ENCODE results near the gene TMEM132D. TPM values are rescaled to one million over a fixed set of nuclear protein-coding genes. Genes with fewer than 3 reads are reported as not detected.

TMEM132D gene
- total RNA-seq, 2 experiments from 2014 or later = not detected

DNA sequence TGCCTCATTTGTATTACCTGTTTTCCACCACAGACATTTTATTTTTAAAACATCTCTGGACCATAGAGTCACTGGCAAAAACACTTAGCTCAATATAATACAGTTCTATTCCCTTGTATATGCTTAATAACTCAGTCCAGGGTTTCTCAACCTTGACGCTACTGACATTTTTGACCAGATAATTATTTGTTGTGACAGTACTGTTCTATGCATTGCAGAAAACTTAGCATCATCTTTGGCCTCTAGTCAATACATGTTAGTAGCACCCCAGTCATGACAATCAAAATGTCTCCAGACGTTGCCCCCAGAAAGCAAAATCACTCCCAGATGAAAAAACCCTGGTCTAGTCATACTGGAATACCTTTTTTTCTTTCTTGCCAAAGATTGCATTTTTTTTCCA is 174.7 kb downstream of the TMEM132D start:
- no peaks in the 10 kb centered on the region for H3K27me3 Mint-ChIP-seq
- POLR2A ChIA-PET = no interaction called here
- no peaks in the 10 kb centered on the region for H3K4me1 Mint-ChIP-seq (ENCODE audit: low read depth)
- H3K9me3 Mint-ChIP-seq = peaks cover 17% of the 10 kb centered on the region
- no peak overlapping the region for H3K4me3 Mint-ChIP-seq
- DNase-seq = no peak
- CTCF ChIA-PET = no interaction called here
- H3K36me3 Mint-ChIP-seq = no peaks in the 10 kb centered on the region
- intact Hi-C loops (cut with micrococcal nuclease) = no loop called here
- H3K27ac Mint-ChIP-seq = no peak overlapping the region

DNA sequence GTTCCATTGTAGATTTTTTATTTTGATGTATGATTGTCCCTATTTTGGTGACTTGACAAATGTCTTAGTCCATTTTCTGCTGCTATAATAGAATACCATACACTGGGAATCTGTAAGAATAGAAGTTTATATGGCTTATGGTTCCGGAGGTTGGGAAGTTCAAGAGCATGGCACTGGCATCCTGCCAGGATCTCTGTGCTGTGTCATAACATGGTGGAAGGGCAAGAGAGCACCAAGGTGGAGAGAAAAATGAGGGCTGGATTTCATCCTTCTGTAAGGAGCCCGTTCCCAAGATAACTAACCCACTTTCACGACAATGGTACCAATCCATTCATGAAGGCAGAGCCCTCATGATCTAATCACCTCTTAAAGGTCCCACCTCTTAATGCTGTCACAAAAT is 176.7 kb downstream of the TMEM132D start:
- POLR2A ChIA-PET = no interaction called here
- CTCF ChIA-PET = no interaction called here
- Mint-ChIP-seq H3K36me3 (no peaks in the 10 kb centered on the region), H3K27ac (no peak overlapping the region), H3K4me1 (ENCODE audit: low read depth) (no peaks in the 10 kb centered on the region), H3K9me3 (peaks cover 26% of the 10 kb centered on the region), H3K4me3 (no peak overlapping the region), H3K27me3 (no peaks in the 10 kb centered on the region)
- intact Hi-C loops (cut with micrococcal nuclease) = no loop called here
- no peak for DNase-seq

DNA sequence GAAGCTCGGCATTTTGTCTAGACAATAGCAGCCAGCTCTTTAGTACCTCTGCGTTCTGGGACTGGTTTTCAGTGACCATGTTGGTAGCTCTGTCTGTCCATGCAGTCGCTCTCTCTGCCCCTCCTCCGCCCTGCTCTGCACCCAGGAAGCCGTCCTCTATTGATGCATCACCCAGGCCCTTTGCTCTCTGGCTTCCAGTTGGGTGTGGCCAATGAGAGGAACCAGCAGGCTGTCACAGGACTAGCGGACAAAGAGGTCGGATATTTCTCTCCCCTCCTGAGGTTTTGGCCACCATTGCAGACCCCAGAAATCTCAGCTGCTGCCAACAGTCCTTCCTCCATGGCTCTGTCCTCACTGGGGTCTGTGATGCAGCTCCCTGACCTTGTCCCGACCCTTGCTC is 180.6 kb downstream of the TMEM132D start:
- CTCF ChIA-PET = no interaction called here
- H3K27ac Mint-ChIP-seq = no peak overlapping the region
- H3K36me3 Mint-ChIP-seq = no peaks in the 10 kb centered on the region
- POLR2A ChIA-PET = no interaction called here
- no peaks in the 10 kb centered on the region for H3K4me1 Mint-ChIP-seq (ENCODE audit: low read depth)
- H3K9me3 Mint-ChIP-seq = peaks cover 17% of the 10 kb centered on the region
- H3K27me3 Mint-ChIP-seq = no peaks in the 10 kb centered on the region
- no peak for DNase-seq
- intact Hi-C loops (cut with micrococcal nuclease) = no loop called here
- H3K4me3 Mint-ChIP-seq = no peak overlapping the region

- intact Hi-C loops (cut with micrococcal nuclease) = no loop called here
- Mint-ChIP-seq H3K36me3 (no peaks in the 10 kb centered on the region), H3K4me1 (ENCODE audit: low read depth) (no peaks in the 10 kb centered on the region), H3K4me3 (no peak overlapping the region), H3K27me3 (no peaks in the 10 kb centered on the region), H3K27ac (no peak overlapping the region), H3K9me3 (peaks cover 19% of the 10 kb centered on the region)
- no peak for DNase-seq
- ChIA-PET POLR2A (no interaction called here), CTCF (no interaction called here)
Observed at GRCh38 chr12:129720618-129721017, 183.2 kb downstream of the TMEM132D start.

GRCh38 chr12:129719416-129719815 is 184.4 kb downstream of the TMEM132D start:
- CTCF ChIA-PET = no interaction called here

GRCh38 chr12:129717438-129717837 is 186.4 kb downstream of the TMEM132D start:
- no peak for DNase-seq
- ChIA-PET POLR2A (no interaction called here), CTCF (no interaction called here)
- intact Hi-C loops (cut with micrococcal nuclease) = no loop called here
- Mint-ChIP-seq H3K4me1 (ENCODE audit: low read depth) (no peaks in the 10 kb centered on the region), H3K4me3 (no peak overlapping the region), H3K36me3 (no peaks in the 10 kb centered on the region), H3K9me3 (peaks cover 17% of the 10 kb centered on the region), H3K27me3 (no peaks in the 10 kb centered on the region), H3K27ac (no peak overlapping the region)

More at GRCh38 chr12:129719416-129719815, 184.4 kb downstream of the TMEM132D start:
- H3K4me3 Mint-ChIP-seq = no peak overlapping the region
- no peaks in the 10 kb centered on the region for H3K4me1 Mint-ChIP-seq (ENCODE audit: low read depth)
- H3K27ac Mint-ChIP-seq = no peak overlapping the region
- POLR2A ChIA-PET = no interaction called here
- intact Hi-C loops (cut with micrococcal nuclease) = no loop called here
- H3K9me3 Mint-ChIP-seq = peaks cover 21% of the 10 kb centered on the region
- H3K36me3 Mint-ChIP-seq = no peaks in the 10 kb centered on the region
- DNase-seq = no peak
- H3K27me3 Mint-ChIP-seq = no peaks in the 10 kb centered on the region

DNA sequence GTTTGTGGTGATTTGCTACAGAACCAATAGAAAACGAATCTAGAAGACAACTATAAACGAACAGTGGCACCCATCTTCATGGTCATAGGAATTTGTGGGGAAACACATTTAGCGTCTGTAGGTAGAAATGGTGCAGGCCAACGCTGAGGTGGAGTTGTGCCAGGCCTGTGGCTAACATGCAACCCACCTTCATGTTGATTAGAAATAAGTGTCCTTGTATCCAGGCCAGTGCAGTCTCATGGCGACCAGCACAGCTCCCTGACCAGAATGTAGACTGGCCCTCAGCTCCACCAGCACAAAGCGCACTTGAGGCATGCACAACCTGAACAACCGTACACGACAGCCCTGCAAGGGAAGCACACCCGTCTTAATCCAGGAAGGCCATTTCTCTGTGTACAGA is 187.0 kb downstream of the TMEM132D start:
- POLR2A ChIA-PET = no interaction called here
- no peaks in the 10 kb centered on the region for H3K27me3 Mint-ChIP-seq
- H3K27ac Mint-ChIP-seq = no peak overlapping the region
- peaks cover 13% of the 10 kb centered on the region for H3K9me3 Mint-ChIP-seq
- no peak overlapping the region for H3K4me3 Mint-ChIP-seq
- CTCF ChIA-PET = no interaction called here
- H3K4me1 Mint-ChIP-seq (ENCODE audit: low read depth) = no peaks in the 10 kb centered on the region
- intact Hi-C loops (cut with micrococcal nuclease) = no loop called here
- H3K36me3 Mint-ChIP-seq = no peaks in the 10 kb centered on the region
- DNase-seq = no peak

- Mint-ChIP-seq H3K36me3 (no peaks in the 10 kb centered on the region), H3K9me3 (peaks cover 39% of the 10 kb centered on the region), H3K27ac (no peak overlapping the region), H3K4me3 (no peak overlapping the region), H3K27me3 (no peaks in the 10 kb centered on the region), H3K4me1 (ENCODE audit: low read depth) (no peaks in the 10 kb centered on the region)
- no peak for DNase-seq
- ChIA-PET POLR2A (no interaction called here), CTCF (no interaction called here)
- intact Hi-C loops (cut with micrococcal nuclease) = no loop called here
Observed at GRCh38 chr12:129706716-129707115, 197.1 kb downstream of the TMEM132D start.

DNA sequence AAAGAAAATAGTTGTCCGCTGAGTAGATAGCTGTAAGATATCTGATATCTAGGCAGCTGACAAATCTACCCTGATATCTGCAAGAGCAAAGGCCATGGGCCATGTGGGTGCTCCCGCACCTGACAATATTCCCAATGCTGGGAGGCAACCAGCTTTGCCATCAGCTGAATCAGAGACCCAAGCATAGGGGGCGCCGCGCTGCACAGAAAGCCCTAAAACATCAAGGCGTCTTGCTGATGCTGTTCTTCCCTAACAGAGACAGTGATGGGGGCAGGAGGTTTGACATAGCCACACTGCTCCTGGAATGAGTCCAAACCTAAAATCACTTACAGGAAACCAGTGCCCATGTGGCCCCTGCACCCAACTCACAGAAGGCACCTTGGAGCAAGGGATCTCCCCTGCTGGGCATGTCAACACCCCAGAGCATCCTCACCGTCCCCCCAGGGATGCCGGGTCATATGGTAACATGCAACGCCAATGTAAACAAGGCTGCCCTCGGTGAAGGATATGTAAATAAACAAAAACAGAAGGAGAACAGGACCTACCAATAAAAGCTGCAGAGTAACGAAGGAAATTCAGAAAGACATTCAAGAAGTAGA is 199.5 kb downstream of the TMEM132D start:
- no peak for DNase-seq
- no peaks in the 10 kb centered on the region for H3K4me1 Mint-ChIP-seq (ENCODE audit: low read depth)
- no peak overlapping the region for H3K4me3 Mint-ChIP-seq
- H3K36me3 Mint-ChIP-seq = no peaks in the 10 kb centered on the region
- peaks cover 37% of the 10 kb centered on the region for H3K9me3 Mint-ChIP-seq
- intact Hi-C loops (cut with micrococcal nuclease) = no loop called here
- no peak overlapping the region for H3K27ac Mint-ChIP-seq
- H3K27me3 Mint-ChIP-seq = no peaks in the 10 kb centered on the region
- POLR2A ChIA-PET = no interaction called here
- CTCF ChIA-PET = no interaction called here

DNA sequence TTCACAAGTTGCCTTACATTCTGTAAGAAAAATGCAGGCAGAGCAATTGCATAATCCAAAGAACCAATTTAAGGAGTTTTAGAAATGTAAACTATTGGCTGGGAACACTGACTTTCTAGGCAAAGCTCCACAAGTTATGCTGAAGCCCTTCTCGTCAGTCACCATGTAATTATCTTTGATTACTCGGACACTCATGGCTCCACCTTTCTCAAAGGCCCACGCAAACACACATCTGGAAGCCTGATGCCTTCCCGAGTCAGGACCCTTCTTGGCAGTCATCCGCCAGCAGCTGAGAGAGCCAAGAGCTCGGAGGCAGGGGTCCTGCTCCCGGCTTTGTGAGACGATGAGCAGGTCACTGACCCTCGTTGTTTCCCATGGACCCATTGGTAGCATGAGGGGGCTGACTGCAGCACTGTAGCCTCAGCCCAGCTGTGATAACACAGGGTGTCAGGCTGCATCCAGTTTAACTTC is 202.2 kb downstream of the TMEM132D start:
- no peaks in the 10 kb centered on the region for H3K27me3 Mint-ChIP-seq
- POLR2A ChIA-PET = no interaction called here
- CTCF ChIA-PET = no interaction called here

GRCh38 chr12:129700036-129700435 is 203.8 kb downstream of the TMEM132D start:
- POLR2A ChIA-PET = no interaction called here
- Mint-ChIP-seq H3K27me3 (no peaks in the 10 kb centered on the region), H3K4me1 (ENCODE audit: low read depth) (no peaks in the 10 kb centered on the region), H3K27ac (no peak overlapping the region), H3K36me3 (no peaks in the 10 kb centered on the region), H3K9me3 (peaks cover 21% of the 10 kb centered on the region), H3K4me3 (no peak overlapping the region)
- intact Hi-C loops (cut with micrococcal nuclease) = no loop called here
- no peak for DNase-seq
- CTCF ChIA-PET = no interaction called here

More for the DNA sequence above, 202.2 kb downstream of the TMEM132D start:
- H3K9me3 Mint-ChIP-seq = peaks cover 29% of the 10 kb centered on the region
- no peak overlapping the region for H3K27ac Mint-ChIP-seq
- no peak for DNase-seq
- intact Hi-C loops (cut with micrococcal nuclease) = no loop called here
- no peaks in the 10 kb centered on the region for H3K36me3 Mint-ChIP-seq
- no peaks in the 10 kb centered on the region for H3K4me1 Mint-ChIP-seq (ENCODE audit: low read depth)
- no peak overlapping the region for H3K4me3 Mint-ChIP-seq

DNA sequence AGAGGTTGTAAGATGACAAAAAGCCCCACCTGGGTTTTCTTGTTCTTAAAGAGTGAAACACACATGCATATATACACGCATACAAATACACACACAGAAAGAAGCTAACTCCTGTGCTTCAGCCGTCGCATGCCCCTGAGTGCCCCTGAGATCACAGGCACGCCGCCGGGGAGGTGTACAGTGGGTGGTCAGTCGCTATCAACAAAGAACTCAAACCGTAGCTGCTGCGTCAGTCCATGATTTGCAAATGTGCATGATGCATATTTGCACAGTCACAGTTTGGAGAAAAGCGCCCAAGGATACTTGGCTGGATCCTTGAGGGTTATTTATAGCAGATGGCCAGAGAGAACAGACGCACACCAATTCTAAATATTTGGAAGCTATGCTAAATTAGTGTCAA is 206.9 kb downstream of the TMEM132D start:
- no peaks in the 10 kb centered on the region for H3K27me3 Mint-ChIP-seq
- no peaks in the 10 kb centered on the region for H3K4me1 Mint-ChIP-seq (ENCODE audit: low read depth)
- peaks cover 13% of the 10 kb centered on the region for H3K9me3 Mint-ChIP-seq
- no peak overlapping the region for H3K27ac Mint-ChIP-seq
- ChIA-PET CTCF (no interaction called here), POLR2A (no interaction called here)
- no peaks in the 10 kb centered on the region for H3K36me3 Mint-ChIP-seq
- DNase-seq = no peak
- H3K4me3 Mint-ChIP-seq = no peak overlapping the region
- intact Hi-C loops (cut with micrococcal nuclease) = no loop called here

DNA sequence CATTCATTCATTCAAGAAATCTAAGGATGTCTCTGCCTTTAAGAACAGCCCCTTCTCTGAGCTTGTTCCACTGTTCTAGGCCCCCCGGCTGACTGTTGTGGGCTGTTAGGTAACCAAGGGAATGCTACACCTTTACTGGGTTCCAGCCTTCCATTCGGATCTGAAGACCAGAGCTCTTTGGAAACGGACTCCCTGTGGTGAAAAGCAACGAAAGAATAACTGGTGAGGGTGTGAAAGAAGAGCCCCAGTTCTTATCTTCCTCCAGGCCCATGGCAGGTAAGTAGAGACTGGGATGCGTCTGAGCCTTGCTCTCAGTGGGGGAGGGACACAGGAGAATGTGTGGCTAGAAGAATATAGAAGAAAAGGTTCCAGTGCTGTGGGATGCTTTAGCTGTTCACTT is 207.4 kb downstream of the TMEM132D start:
- ChIA-PET CTCF (no interaction called here), POLR2A (no interaction called here)
- no peak for DNase-seq
- intact Hi-C loops (cut with micrococcal nuclease) = no loop called here
- Mint-ChIP-seq H3K4me1 (ENCODE audit: low read depth) (no peaks in the 10 kb centered on the region), H3K4me3 (no peak overlapping the region), H3K9me3 (peaks cover 13% of the 10 kb centered on the region), H3K27ac (no peak overlapping the region), H3K27me3 (no peaks in the 10 kb centered on the region), H3K36me3 (no peaks in the 10 kb centered on the region)

DNA sequence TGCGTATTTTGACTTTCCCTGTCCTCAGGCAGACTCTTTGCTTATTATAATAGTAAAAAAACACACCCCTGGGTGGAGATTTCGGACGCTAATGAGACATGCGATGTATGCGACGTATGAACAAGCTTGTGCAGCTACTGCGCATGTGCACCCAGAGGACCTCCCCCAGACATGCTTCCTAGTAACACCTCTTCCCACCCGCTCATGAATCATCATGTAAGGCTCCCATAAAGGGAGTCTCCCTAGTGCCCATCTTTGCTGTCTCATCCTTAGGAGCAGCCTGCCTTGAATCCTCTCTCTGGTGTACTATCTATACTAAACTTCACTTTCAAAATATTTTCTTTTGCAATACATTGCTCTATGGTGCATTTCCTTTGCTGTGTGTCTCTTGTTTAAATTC is 210.1 kb downstream of the TMEM132D start:
- CTCF ChIA-PET = no interaction called here
- intact Hi-C loops (cut with micrococcal nuclease) = no loop called here
- POLR2A ChIA-PET = no interaction called here
- no peak overlapping the region for H3K4me3 Mint-ChIP-seq
- no peaks in the 10 kb centered on the region for H3K36me3 Mint-ChIP-seq
- no peak for DNase-seq
- H3K27me3 Mint-ChIP-seq = no peaks in the 10 kb centered on the region
- no peak overlapping the region for H3K27ac Mint-ChIP-seq
- H3K4me1 Mint-ChIP-seq (ENCODE audit: low read depth) = no peaks in the 10 kb centered on the region
- peaks cover 12% of the 10 kb centered on the region for H3K9me3 Mint-ChIP-seq

Data from activated CD4-positive, alpha-beta memory T cell treated with anti-CD3 and anti-CD28 coated beads for 36 hours (primary cell).